Mammary epithelial cell (primary cell): ENCODE data around the gene RASSF8.

ENCODE experiments used
- EZH2 ChIP-seq: IDR thresholded peaks from 2 replicates; pipeline ENCODE4 v1.6.1; 2012; ENCODE audit warnings: low read length, inconsistent platforms, borderline replicate concordance
- TF ChIP-seq, protein P1 (sequence below), 2 donors: IDR thresholded peaks in 1 of 2; conservative IDR thresholded peaks in 1 of 2; 2 replicates each; pipeline ENCODE4 v1.5.1; 2011 to 2012; ENCODE audit warnings: inconsistent platforms in 2 of 2, low read length in 2 of 2, mild to moderate bottlenecking in 2 of 2, control low read depth in 1 of 2, low read depth in 1 of 2; ENCODE audit not compliant: insufficient read depth in 1 of 2; ENCODE audit errors: extremely low read depth in 1 of 2

GRCh38 chr12:26068503-26068902 is 110.0 kb downstream of the RASSF8 start:
- TF ChIP-seq, protein P1, sequence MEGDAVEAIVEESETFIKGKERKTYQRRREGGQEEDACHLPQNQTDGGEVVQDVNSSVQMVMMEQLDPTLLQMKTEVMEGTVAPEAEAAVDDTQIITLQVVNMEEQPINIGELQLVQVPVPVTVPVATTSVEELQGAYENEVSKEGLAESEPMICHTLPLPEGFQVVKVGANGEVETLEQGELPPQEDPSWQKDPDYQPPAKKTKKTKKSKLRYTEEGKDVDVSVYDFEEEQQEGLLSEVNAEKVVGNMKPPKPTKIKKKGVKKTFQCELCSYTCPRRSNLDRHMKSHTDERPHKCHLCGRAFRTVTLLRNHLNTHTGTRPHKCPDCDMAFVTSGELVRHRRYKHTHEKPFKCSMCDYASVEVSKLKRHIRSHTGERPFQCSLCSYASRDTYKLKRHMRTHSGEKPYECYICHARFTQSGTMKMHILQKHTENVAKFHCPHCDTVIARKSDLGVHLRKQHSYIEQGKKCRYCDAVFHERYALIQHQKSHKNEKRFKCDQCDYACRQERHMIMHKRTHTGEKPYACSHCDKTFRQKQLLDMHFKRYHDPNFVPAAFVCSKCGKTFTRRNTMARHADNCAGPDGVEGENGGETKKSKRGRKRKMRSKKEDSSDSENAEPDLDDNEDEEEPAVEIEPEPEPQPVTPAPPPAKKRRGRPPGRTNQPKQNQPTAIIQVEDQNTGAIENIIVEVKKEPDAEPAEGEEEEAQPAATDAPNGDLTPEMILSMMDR (conservative IDR thresholded peaks at IDR 0.05 in 1 of 2, IDR thresholded peaks at IDR 0.05 in 1 of 2; ENCODE audit: extremely low read depth in 1 of 2, insufficient read depth in 1 of 2, low read depth in 1 of 2, low read length in 2 of 2): no peak
- TF ChIP-seq EZH2: no peak
